ENCODE results near the gene NDUFS7. TPM values are rescaled to one million over a fixed set of nuclear protein-coding genes. Genes with fewer than 3 reads are reported as not detected.
A peak's percentile ranks its signal among the peaks of the same experiment; 100 is the strongest.

The NDUFS7 gene
- total RNA-seq, result 57.3 to 66.1 TPM (median 57.8 TPM) in 3 replicates
- long read RNA-seq, transcript NDUFS7-201 (8 exons, 1,039 nt), result major isoform, 63 of 99 reads
- long read RNA-seq, transcript NDUFS7-202 (7 exons, 2,818 nt), result minor isoform, 7 of 99 reads
- long read RNA-seq, partial matches to known transcripts, result 15 of 99 reads
- long read RNA-seq, other reads (novel, unspliced or antisense), result 6 of 99 reads

DNA sequence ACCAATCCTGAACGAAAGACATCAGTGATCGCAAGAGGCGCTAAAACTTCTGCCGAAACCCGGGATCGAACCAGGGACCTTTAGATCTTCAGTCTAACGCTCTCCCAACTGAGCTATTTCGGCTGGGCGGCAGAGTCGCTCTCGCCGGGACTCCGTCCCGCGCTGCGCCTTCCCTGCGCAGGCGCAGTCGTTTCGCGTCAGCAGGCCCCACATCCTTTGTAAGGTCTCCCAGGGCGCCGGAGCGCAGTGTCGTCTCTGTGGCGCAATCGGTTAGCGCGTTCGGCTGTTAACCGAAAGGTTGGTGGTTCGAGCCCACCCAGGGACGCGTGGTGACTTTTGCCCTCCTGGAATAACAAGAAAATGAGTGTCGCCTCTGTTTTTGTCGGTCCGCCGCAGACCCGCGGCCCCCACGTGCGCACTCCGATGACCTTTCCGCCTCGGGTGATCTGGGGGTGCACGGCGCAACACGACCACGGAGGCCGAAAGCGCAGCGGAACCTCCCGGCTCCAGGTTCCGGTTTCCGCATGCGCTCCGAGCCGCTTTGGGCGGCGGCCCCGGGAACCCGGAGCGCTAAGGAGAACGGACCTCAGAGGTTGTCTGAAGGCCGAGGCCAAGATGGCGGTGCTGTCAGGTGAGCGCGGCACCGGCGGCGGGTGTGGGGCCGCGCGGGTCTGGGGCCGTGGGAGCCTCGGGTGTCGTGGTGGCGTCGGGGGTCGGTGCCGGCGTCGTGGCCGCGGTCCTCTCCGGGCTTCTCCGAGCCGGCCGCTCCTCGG is at the start of gene NDUFS7:
Gene NDUFS7 (plus strand): TSS at position 596 of the 773 bp plus-strand sequence. CDS start 20 bp downstream, at position 616.
- H3K4me1 Mint-ChIP-seq (ENCODE audit: low read depth), result peaks cover 22% of the 10 kb centered on the region
- TF ChIP-seq CTCF (IDR thresholded peaks at IDR 0.05), result peak; percentile 65
- no peaks in the 10 kb centered on the region for H3K9me3 Mint-ChIP-seq (ENCODE audit: low read depth)
- H3K36me3 Mint-ChIP-seq (ENCODE audit: low read depth), result no peaks in the 10 kb centered on the region
- no peak for DNase-seq (ENCODE audit: low spot score)
- H3K4me3 Mint-ChIP-seq (ENCODE audit: unreplicated experiment), result peak within 1 kb of the TSS; percentile 79
- H3K27me3 Mint-ChIP-seq (ENCODE audit: low read depth), result no peaks in the 10 kb centered on the region
- H3K27ac Mint-ChIP-seq (ENCODE audit: unreplicated experiment), result peak within 1 kb of the TSS; percentile 89

GRCh38 chr19:1336079-1336684 is 47.5 kb upstream of the NDUFS7 start:
- H3K9me3 Mint-ChIP-seq (ENCODE audit: low read depth), result no peaks in the 10 kb centered on the region

GRCh38 chr19:1340681-1341469 is 42.8 kb upstream of the NDUFS7 start:
- H3K4me1 Mint-ChIP-seq (ENCODE audit: low read depth), result no peaks in the 10 kb centered on the region
- peaks cover 2% of the 10 kb centered on the region for H3K27me3 Mint-ChIP-seq (ENCODE audit: low read depth)
- H3K4me3 Mint-ChIP-seq (ENCODE audit: unreplicated experiment), result no peak overlapping the region
- no peaks in the 10 kb centered on the region for H3K36me3 Mint-ChIP-seq (ENCODE audit: low read depth)
- no peak for DNase-seq (ENCODE audit: low spot score)
- no peaks in the 10 kb centered on the region for H3K9me3 Mint-ChIP-seq (ENCODE audit: low read depth)
- H3K27ac Mint-ChIP-seq (ENCODE audit: unreplicated experiment), result no peak overlapping the region
- TF ChIP-seq CTCF (IDR thresholded peaks at IDR 0.05), result no peak

More at GRCh38 chr19:1336079-1336684, 47.5 kb upstream of the NDUFS7 start:
- Mint-ChIP-seq H3K36me3 (ENCODE audit: low read depth) (no peaks in the 10 kb centered on the region), H3K27me3 (ENCODE audit: low read depth) (peaks cover 2% of the 10 kb centered on the region), H3K4me1 (ENCODE audit: low read depth) (no peaks in the 10 kb centered on the region), H3K4me3 (ENCODE audit: unreplicated experiment) (no peak overlapping the region), H3K27ac (ENCODE audit: unreplicated experiment) (no peak overlapping the region)
- TF ChIP-seq CTCF (IDR thresholded peaks at IDR 0.05), result no peak
- DNase-seq (ENCODE audit: low spot score), result no peak

- DNase-seq (ENCODE audit: low spot score), result no peak
- no peak for TF ChIP-seq CTCF (IDR thresholded peaks at IDR 0.05)
- Mint-ChIP-seq H3K4me3 (ENCODE audit: unreplicated experiment) (no peak overlapping the region), H3K27ac (ENCODE audit: unreplicated experiment) (no peak overlapping the region), H3K36me3 (ENCODE audit: low read depth) (no peaks in the 10 kb centered on the region), H3K4me1 (ENCODE audit: low read depth) (no peaks in the 10 kb centered on the region), H3K27me3 (ENCODE audit: low read depth) (peaks cover 2% of the 10 kb centered on the region), H3K9me3 (ENCODE audit: low read depth) (no peaks in the 10 kb centered on the region)
These were observed 40.7 kb upstream of the NDUFS7 start for GRCh38 chr19:1343041-1343440.

DNA sequence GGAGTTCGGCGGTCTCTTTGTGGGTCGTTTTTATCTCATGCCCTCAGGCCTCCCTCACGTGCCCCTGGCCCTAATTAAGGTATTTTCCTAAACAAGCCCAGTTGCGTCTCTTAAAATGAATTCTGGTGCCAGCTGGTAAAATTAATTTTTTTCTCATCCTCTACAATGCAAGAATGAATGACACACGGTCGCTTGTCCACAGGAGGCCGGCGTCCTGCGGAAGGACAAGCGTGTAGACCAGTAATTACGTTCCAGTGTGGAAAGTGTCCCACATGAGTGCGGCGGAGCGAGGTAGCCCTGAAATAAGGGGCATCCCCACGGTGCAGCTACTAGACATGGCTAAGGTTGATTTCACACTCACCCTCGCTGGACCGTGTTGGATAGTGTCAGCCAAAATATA is 34.5 kb upstream of the NDUFS7 start:
- H3K27ac Mint-ChIP-seq (ENCODE audit: unreplicated experiment), result no peak overlapping the region
- no peak overlapping the region for H3K4me3 Mint-ChIP-seq (ENCODE audit: unreplicated experiment)
- no peaks in the 10 kb centered on the region for H3K9me3 Mint-ChIP-seq (ENCODE audit: low read depth)
- H3K27me3 Mint-ChIP-seq (ENCODE audit: low read depth), result no peaks in the 10 kb centered on the region
- H3K4me1 Mint-ChIP-seq (ENCODE audit: low read depth), result no peaks in the 10 kb centered on the region
- TF ChIP-seq CTCF (IDR thresholded peaks at IDR 0.05), result no peak
- DNase-seq (ENCODE audit: low spot score), result no peak
- no peaks in the 10 kb centered on the region for H3K36me3 Mint-ChIP-seq (ENCODE audit: low read depth)
